GM21529 (cell line): ENCODE results near the gene PSTPIP2.
"Not testable (repeated sequence)": the region's sequence is repeated elsewhere in the genome, so short reads cannot be mapped to it uniquely, and the experiment has no call there.

Source experiments
- ATAC-seq: cut with Tn5 transposase; IDR thresholded peaks from one replicate; pipeline ENCODE4 v1.9.1; 2021; ENCODE audit not compliant: unreplicated experiment

Gene PSTPIP2, protein sequence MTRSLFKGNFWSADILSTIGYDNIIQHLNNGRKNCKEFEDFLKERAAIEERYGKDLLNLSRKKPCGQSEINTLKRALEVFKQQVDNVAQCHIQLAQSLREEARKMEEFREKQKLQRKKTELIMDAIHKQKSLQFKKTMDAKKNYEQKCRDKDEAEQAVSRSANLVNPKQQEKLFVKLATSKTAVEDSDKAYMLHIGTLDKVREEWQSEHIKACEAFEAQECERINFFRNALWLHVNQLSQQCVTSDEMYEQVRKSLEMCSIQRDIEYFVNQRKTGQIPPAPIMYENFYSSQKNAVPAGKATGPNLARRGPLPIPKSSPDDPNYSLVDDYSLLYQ

DNA sequence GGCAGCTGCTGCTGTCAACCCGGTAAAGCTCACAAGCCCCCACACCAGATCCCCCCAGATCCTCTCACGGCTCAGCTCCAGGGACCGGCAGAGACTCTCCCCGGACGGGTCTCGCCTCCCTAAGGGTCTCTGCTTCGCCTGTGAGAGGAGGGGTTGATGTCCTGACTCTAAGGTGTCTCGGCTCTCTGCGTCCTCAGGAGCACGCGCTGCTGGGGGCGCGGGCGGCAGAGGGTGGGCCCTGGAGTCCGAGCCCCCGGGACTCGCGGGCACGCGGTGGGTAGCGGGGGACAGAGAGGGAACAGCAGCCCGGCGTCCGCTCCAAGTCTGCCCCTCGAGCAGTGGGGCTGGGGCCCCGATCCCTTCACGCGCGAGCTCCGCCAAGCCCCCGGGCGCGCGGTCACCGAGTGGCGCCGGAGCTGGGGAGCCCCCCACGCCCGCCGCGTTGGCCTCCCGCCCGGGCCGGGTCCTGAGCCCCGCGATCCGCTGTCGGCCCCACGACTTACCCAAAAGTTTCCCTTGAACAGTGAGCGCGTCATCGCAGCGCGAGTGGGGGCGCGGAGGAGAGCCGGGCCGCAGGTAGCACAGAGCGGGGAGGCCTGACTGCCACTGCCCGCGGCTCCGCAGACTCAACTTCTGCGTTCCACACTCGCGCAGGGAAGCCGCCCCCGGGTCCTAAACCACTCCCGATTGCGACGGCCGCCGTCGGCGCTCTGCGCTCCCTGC lies at the start of gene PSTPIP2:
Gene PSTPIP2 (minus strand): TSS at position 608 of the 723 bp plus-strand sequence. CDS start 72 bp downstream, at position 536.
- ATAC-seq, result peak; percentile 62

GRCh38 chr18:46113751-46114150 lies 41.7 kb upstream of the PSTPIP2 start:
- ATAC-seq, result no peak

GRCh38 chr18:46110406-46110805 lies 38.3 kb upstream of the PSTPIP2 start:
- no peak for ATAC-seq

DNA sequence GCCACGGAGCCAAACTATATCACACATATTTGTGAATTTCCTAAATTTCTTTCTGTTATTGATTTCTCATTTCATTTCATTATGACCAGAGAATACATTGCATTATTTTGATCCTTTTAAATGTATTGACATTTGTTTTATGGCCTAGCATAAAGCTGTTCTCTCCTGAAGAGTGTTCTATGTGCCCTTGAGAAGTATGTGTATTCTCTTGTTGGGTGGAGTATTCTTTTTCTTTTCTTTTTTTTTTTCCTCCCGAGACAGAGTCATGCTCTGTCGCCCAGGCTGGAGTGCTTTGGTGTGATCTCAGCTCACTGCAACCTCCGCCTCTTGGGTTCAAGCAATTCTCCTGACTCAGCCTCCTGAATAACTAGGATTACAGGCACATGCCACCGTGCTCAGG lies 37.3 kb upstream of the PSTPIP2 start:
- ATAC-seq, result no peak

DNA sequence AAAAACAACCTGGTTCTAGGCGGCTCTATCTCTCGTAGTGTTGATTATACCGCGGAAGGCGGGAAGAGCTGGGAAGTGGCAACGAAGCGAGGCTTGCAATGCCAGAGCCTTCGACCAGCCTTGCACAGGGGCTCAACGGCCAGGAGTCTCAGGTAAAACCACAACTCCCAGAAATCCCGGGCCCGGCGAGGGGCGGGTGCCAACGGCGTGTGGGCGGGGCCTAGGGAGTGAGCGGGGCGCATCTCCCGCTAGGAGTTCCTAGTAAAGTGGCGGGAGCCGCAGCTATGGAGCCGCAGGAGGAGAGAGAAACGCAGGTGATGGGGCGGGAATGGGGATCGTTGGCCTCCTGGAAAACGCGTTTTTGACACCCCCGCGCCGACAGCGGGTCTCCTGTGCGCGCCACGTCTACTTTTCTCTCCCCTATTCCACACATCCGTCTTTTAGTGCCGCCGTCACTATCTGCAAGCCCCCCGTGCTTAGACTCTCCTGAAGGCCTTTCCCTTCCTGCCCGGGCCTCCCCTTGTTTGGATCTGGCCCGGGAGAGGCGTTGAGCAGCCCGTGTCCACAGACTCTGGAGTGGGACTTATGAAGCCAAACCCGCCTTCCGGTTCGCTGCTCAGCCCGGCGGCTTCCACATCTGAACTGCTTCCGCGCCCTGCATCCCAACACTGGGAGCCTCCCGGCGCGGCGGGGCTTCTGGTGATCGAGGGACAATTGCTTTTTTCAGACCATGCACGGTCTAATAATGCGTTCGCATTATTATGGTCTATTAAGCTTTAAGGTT lies 32.3 kb upstream of the PSTPIP2 start, which contains the start of gene HAUS1:
Gene HAUS1 (plus strand): TSS at position 258 of the 784 bp plus-strand sequence. CDS start 27 bp downstream, at position 285.
- ATAC-seq, result peak; percentile 97

GRCh38 chr18:46099463-46099862 lies 27.4 kb upstream of the PSTPIP2 start:
- no peak for ATAC-seq

GRCh38 chr18:46098616-46098933 lies 26.5 kb upstream of the PSTPIP2 start:
- peak; percentile 2 for ATAC-seq

DNA sequence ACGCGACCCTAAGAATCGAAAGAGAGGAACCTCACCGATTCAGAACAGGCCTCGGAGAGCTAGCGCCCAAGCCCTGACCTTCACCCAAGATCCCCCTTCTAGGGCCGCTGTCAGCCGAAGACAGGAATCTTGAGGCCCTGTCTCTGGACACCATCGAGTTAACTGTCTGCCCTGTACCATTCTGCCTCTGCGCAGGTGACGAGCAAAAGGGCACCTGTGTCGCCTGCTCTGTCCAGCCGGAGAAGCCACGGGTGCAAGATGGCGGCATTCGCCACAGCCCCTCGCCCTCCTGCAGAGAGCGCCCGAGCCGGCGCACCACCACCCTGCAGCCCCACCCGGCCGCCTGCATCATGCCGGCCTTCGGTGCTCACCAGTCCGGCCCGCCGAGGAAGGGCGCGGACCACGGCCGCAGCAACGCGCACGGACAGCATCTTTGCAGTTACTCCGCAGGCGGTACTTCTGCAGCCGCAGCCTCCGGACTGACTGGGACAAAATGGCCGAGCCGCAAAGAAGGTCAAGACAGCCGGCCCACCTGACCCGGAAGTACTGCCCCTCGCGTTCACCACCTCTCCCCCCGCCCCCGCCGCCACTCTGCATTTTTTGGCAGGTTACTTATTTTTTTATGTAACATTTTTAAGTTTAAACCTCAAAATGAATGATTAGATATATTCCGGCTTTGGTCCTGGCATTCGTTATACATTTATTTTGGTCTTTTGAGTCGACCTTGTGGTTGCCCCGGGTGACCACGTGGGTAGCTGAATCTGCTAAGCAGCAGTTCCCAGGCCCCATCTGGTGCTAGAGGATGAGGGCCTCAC lies 25.9 kb upstream of the PSTPIP2 start, which contains the start of gene ATP5F1A:
Gene ATP5F1A (minus strand): TSS at position 496 of the 815 bp plus-strand sequence. CDS start 65 bp downstream, at position 431.
- peak; percentile 82 for ATAC-seq

GRCh38 chr18:46097431-46097800 lies 25.4 kb upstream of the PSTPIP2 start:
- ATAC-seq, result peak; percentile 27

DNA sequence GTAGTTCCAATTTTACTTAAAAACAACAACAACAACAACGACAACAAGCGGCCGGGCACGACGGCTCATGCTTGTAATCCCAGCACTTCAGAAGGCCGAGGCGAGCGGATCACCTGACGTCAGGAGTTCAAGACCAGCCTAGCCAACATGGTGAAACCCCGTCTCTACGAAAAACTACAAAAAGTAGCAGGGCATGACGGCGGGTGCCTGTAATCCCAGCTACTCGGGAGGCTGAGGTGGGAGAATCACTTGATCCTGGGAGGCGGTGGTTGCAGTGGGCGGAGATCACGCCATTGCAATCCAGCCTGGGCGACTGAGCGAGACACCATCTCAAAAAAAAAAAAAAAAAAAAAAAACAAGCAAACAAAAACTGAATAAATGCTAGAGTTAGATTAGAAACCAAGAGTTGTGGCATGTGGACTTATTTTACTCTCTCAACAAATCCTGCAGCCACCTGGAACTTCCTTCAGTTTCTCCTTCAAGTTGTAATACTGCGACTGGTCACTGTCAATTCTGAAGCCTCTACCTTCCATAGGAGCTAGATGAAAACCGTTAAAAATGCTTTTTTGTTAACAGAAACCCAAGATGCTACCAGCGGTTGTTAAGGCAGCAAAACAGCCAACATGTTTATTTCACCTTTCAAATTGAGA lies 24.7 kb upstream of the PSTPIP2 start:
- peak; percentile 33 for ATAC-seq

DNA sequence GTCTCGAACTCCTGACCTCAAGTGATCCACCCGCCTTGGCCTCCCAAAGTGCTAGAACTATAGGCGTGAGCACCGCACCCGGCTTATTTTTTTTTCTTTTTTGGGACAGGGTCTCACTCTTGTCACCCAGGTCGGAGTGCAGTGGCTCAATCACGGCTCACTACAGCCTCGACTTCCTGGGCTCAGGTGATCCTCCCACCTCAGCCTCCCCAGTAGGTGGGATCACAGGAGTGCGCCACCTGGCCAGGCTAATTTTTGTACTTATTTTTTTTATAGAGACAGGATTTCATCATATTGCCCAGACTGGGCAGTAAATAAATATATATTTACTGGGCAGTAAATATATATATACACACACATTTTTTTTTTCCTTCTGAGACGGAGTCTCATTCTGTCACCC lies 23.5 kb upstream of the PSTPIP2 start:
- ATAC-seq, result no peak

DNA sequence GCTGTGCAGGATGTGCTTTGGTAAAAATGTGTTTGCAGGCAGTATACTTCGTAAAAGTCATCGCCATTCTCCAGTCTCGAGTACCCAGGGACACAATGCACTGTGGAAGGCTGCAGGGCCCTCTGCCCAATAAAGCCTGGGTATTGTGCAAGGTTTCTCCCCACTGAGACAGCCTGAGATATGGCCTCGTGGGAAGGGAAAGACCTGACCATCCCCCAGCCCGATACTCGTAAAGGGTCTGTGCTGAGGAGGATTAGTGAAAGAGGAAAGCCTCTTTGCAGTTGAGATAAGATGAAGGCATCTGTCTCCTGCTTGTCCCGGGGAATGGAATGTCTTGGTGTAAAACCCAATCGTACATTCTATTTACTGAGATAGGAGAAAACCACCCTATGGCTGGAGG lies 16.4 kb upstream of the PSTPIP2 start:
- ATAC-seq, result not testable (repeated sequence)

GRCh38 chr18:46084431-46084830 lies 12.4 kb upstream of the PSTPIP2 start:
- no peak for ATAC-seq

DNA sequence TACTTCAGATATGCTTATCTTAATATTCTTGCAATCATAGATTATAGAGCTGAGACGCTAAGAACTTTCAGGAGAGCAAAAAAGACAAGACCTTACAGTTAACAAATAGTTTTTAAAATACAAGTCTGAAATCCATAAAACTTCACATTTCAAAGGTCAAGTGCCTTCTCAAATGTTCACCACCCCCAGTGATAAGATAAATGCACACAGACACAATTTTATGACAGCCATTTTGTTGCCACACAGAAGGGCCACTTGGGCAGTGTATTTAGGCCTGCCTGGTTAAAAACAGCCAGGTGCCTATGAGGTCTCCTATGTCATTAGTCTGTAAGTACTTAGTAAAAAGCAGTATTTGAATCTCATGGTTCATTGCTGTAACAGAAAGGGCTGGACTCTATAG lies 8.1 kb upstream of the PSTPIP2 start:
- ATAC-seq, result no peak

DNA sequence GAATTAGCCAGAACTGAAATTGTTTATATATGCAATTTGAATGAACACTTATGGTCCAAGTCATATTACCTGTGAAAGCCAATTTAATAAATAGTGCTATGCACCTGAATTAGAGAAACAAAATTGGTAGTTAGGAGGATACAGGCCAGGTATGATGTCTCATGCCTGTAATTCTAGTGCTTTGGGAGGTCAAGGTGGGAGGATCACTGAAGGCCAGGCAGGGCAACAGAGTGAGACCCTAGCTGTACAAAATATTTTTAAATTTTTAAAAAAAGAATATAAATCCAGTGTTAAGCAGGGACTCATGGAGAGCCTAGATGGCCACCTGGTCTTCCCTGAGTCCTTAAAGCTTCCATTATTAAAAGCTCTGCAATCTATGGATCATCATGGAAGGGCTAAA lies 7.3 kb upstream of the PSTPIP2 start:
- ATAC-seq, result no peak

- ATAC-seq, result peak; percentile 35
These were observed 1.6 kb upstream of the PSTPIP2 start for GRCh38 chr18:46073474-46074331.

DNA sequence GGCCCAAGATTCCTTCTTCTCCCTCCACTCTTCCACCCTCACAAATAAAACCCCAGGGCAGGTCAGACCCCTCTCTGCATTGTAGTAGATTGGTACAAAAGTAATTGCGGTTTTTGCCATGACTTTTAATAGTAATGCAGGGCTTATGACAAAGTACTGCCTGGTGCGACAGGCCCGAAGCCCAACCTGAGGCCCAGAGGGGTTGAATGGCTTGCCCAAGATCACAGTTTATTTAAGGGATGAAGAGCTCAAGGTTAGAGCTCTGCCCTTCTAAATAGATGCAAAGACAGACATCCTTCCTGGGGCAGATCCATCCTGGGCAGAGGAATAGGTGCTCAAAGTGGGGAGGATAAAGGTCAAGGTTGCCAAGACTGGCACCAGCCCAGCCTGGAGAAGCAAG lies 899 bp upstream of the PSTPIP2 start:
- no peak for ATAC-seq

DNA sequence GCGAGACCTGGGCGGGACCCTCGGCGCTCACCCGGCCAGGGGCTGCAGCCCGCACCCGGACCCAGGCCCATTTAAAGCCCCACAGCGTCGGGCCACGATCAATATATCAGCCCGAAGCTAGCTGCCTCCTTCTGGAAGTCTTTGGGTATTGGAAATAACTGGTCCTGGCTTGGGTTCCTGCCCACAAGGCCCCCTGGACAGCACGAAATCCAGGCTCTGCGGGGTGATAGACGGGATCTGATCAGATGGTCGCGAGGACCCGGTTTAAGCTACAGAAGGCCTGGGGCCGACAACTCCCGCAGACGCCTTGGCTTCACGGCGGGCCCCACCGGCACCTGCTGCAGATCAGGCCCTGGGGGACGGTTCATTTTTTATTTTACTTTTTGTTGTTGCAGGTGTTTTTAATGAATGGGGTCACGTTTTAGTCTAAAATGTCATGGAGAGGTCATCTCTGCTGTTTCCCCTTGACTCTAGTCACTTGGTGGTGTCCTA lies 362 bp upstream of the PSTPIP2 start:
- ATAC-seq, result no peak
